ENCODE data around the gene CCNG2.

- TF ChIP-seq TBP (optimal IDR thresholded peaks at IDR 0.05; ENCODE audit: low read depth, low read length) = no peak
- TF ChIP-seq CTCF (IDR thresholded peaks at IDR 0.05 in 2 of 3, conservative IDR thresholded peaks at IDR 0.05 in 1 of 3; ENCODE audit: insufficient read depth in 2 of 3, low read depth in 1 of 3, low read length in 3 of 3) = no peak
- TF ChIP-seq ZNF280A (IDR thresholded peaks at IDR 0.05; ENCODE audit: low read depth, partially characterized antibody) = no peak
- TF ChIP-seq ATF2 (CRISPR knock-in tag; IDR thresholded peaks at IDR 0.05) = no peak
- no peak for TF ChIP-seq RBM17 (IDR thresholded peaks at IDR 0.05; ENCODE audit: borderline replicate concordance, low read depth, low read length)
- no peak for TF ChIP-seq ZBTB7A (IDR thresholded peaks at IDR 0.05; ENCODE audit: borderline replicate concordance, control insufficient read depth, low read depth, low read length)
Observed at GRCh38 chr4:77117721-77118120, 39.3 kb upstream of the CCNG2 start.
